GM18498 (cell line): ENCODE measurements around the gene INSR.
"Not testable (repeated sequence)": the region's sequence is repeated elsewhere in the genome, so short reads cannot be mapped to it uniquely, and the experiment has no call there.

Experiments
- ATAC-seq: cut with Tn5 transposase; IDR thresholded peaks from one replicate; pipeline ENCODE4 v1.9.1; 2021; ENCODE audit warnings: mild to moderate bottlenecking, moderate library complexity; ENCODE audit not compliant: unreplicated experiment

Gene INSR

GRCh38 chr19:7225741-7226140 is 68.5 kb downstream of the INSR start:
- no peak for ATAC-seq

- no peak for ATAC-seq
Observed at GRCh38 chr19:7224995-7225394, 69.2 kb downstream of the INSR start.

- ATAC-seq, result no peak
Observed at GRCh38 chr19:7224209-7224686, 70.0 kb downstream of the INSR start.

GRCh38 chr19:7223429-7223828 is 70.8 kb downstream of the INSR start:
- no peak for ATAC-seq

GRCh38 chr19:7219056-7219455 is 75.2 kb downstream of the INSR start:
- no peak for ATAC-seq

GRCh38 chr19:7217861-7218260 is 76.4 kb downstream of the INSR start:
- ATAC-seq, result no peak

- ATAC-seq, result no peak
Observed at GRCh38 chr19:7216373-7216902, 77.8 kb downstream of the INSR start.

GRCh38 chr19:7215176-7215575 is 79.0 kb downstream of the INSR start:
- ATAC-seq, result no peak

- ATAC-seq, result no peak
Observed at GRCh38 chr19:7214324-7215089, 79.7 kb downstream of the INSR start.

- ATAC-seq, result no peak
Observed at GRCh38 chr19:7213628-7214323, 80.4 kb downstream of the INSR start.

- ATAC-seq, result no peak
Observed at GRCh38 chr19:7211191-7211951, 82.8 kb downstream of the INSR start.

GRCh38 chr19:7210359-7210758 is 83.9 kb downstream of the INSR start:
- no peak for ATAC-seq

- ATAC-seq, result not testable (repeated sequence)
Observed at GRCh38 chr19:7209597-7210325, 84.5 kb downstream of the INSR start.

- not testable (repeated sequence) for ATAC-seq
Observed at GRCh38 chr19:7209036-7209435, 85.2 kb downstream of the INSR start.

GRCh38 chr19:7203332-7203731 is 90.9 kb downstream of the INSR start:
- no peak for ATAC-seq

GRCh38 chr19:7202888-7203287 is 91.3 kb downstream of the INSR start:
- ATAC-seq, result no peak

- no peak for ATAC-seq
Observed at GRCh38 chr19:7200736-7201135, 93.5 kb downstream of the INSR start.

- ATAC-seq, result no peak
Observed at GRCh38 chr19:7199613-7200533, 94.3 kb downstream of the INSR start.
